IMR-90 (cell line): Measurements from ENCODE around the gene NPAS3. TPM values are rescaled to one million over a fixed set of nuclear protein-coding genes. Genes with fewer than 3 reads are reported as not detected.

ENCODE experiments used
- ATAC-seq: fragments of 200-7000 bp; cut with Tn5 transposase; 2 replicates; pipeline ENCODE4 v1.9.1; 2020; ENCODE audit warnings: low read depth, mild to moderate bottlenecking, moderate library complexity
- BruUV-seq: library from RNA; stranded (reverse); fragments of 400-500 nt; replicated peaks from 2 replicates; lab custom pipeline; 2021; lab: Mats Ljungman, UMichigan
- CTCF ChIA-PET: fragments of 300-600 bp; formaldehyde crosslinking; extraction: SDS; loops from one replicate; lab custom pipeline; 2021; ENCODE audit warnings: antibody characterized with exemption; lab: Yijun Ruan, JAX
- POLR2A ChIA-PET: fragments of 300-600 bp; sonication (Branson Sonifier 250); formaldehyde crosslinking; loops from one replicate; lab custom pipeline; 2022; ENCODE audit warnings: antibody characterized with exemption; ENCODE audit not compliant: unreplicated experiment; lab: Charles Lee
- DNase-seq: peaks from one replicate; pipeline ENCODE4 v3.0.0; 2013
- H2AFZ ChIP-seq: replicated peaks from 2 replicates; pipeline ENCODE3; 2013; ENCODE audit warnings: low read length, mild to moderate bottlenecking; ENCODE audit not compliant: poor library complexity
- H2AK5ac ChIP-seq: 2 replicates; pipeline ENCODE4 v1.6.1; 2013; ENCODE audit warnings: low read depth, low read length, inconsistent platforms
- H2AK9ac ChIP-seq: replicated peaks from 2 replicates; pipeline ENCODE3; 2013; ENCODE audit warnings: mild to moderate bottlenecking, low read depth, low read length, moderate library complexity; ENCODE audit not compliant: poor library complexity
- H2BK120ac ChIP-seq: 2 replicates; pipeline ENCODE4 v1.6.1; 2013; ENCODE audit warnings: low read depth, low read length, inconsistent platforms
- H2BK15ac ChIP-seq: 3 replicates; pipeline ENCODE4 v1.6.1; 2013; ENCODE audit warnings: low read depth, low read length, inconsistent platforms
- H2BK20ac ChIP-seq: 2 replicates; pipeline ENCODE4 v1.6.1; 2013; ENCODE audit warnings: low read depth, mild to moderate bottlenecking, inconsistent platforms, low read length, moderate library complexity
- H2BK5ac ChIP-seq: 2 replicates; pipeline ENCODE4 v1.6.1; 2013; ENCODE audit warnings: mild to moderate bottlenecking, low read depth, low read length, inconsistent platforms; ENCODE audit not compliant: poor library complexity, severe bottlenecking
- H3K14ac ChIP-seq: replicated peaks from 2 replicates; pipeline ENCODE4 v1.6.1; 2013; ENCODE audit warnings: low read depth, low read length, inconsistent platforms
- H3K18ac ChIP-seq: 2 replicates; pipeline ENCODE4 v1.6.1; 2013; ENCODE audit warnings: low read depth, low read length, control low read depth
- H3K23ac ChIP-seq: 2 replicates; pipeline ENCODE4 v1.6.1; 2013; ENCODE audit warnings: low read depth, low read length, inconsistent platforms
- H3K27ac ChIP-seq: 2 replicates; pipeline ENCODE4 v1.5.1; 2013; ENCODE audit warnings: mild to moderate bottlenecking, control low read depth, low read length; ENCODE audit not compliant: insufficient read depth
- H3K27me3 ChIP-seq: 2 replicates; pipeline ENCODE4 v1.6.1; 2013; ENCODE audit warnings: low read length; ENCODE audit not compliant: control insufficient read depth, insufficient read depth
- H3K36me3 ChIP-seq: 2 replicates; pipeline ENCODE4 v1.6.1; 2013; ENCODE audit warnings: low read length, mixed read lengths; ENCODE audit not compliant: control insufficient read depth, insufficient read depth
- H3K4ac ChIP-seq: 2 replicates; pipeline ENCODE4 v1.6.1; 2013; ENCODE audit warnings: low read depth, low read length, inconsistent platforms
- H3K4me1 ChIP-seq: 2 replicates; pipeline ENCODE4 v1.6.1; 2013; ENCODE audit warnings: low read length, mixed read lengths; ENCODE audit not compliant: control insufficient read depth, insufficient read depth
- H3K4me2 ChIP-seq: 2 replicates; pipeline ENCODE4 v1.6.1; 2013; ENCODE audit warnings: low read depth, mild to moderate bottlenecking, control low read depth, low read length, moderate library complexity
- H3K4me3 ChIP-seq: 2 replicates; pipeline ENCODE4 v1.5.1; 2013; ENCODE audit warnings: low read depth, mild to moderate bottlenecking, control low read depth, low read length, moderate library complexity; ENCODE audit not compliant: insufficient read depth
- H3K56ac ChIP-seq: 2 replicates; pipeline ENCODE4 v1.6.1; 2013; ENCODE audit warnings: low read length, inconsistent platforms; ENCODE audit not compliant: insufficient read depth; ENCODE audit errors: extremely low read depth
- H3K79me1 ChIP-seq, 2 experiments: 2 replicates each; pipeline ENCODE4 v1.6.1; 2013; ENCODE audit warnings: low read length in 2 of 2, inconsistent platforms in 1 of 2, low read depth in 1 of 2
- H3K9ac ChIP-seq: 2 replicates; pipeline ENCODE4 v1.6.1; 2013; ENCODE audit warnings: low read depth, low read length, control low read depth
- H3K9me1 ChIP-seq: 2 replicates; pipeline ENCODE4 v1.6.1; 2013; ENCODE audit warnings: low read length, inconsistent platforms; ENCODE audit not compliant: insufficient read depth
- H3K9me3 ChIP-seq: 2 replicates; pipeline ENCODE4 v1.6.1; 2013; ENCODE audit warnings: low read length; ENCODE audit not compliant: control insufficient read depth, insufficient read depth
- H4K20me1 ChIP-seq: 2 replicates; pipeline ENCODE4 v1.6.1; 2013; ENCODE audit warnings: low read length, inconsistent platforms; ENCODE audit not compliant: insufficient read depth
- H4K5ac ChIP-seq: 2 replicates; pipeline ENCODE4 v1.6.1; 2013; ENCODE audit warnings: mild to moderate bottlenecking, low read depth, low read length, control low read depth
- H4K8ac ChIP-seq, 2 experiments: 2 replicates each; pipeline ENCODE4 v1.6.1; 2013; ENCODE audit warnings: low read depth in 2 of 2, low read length in 2 of 2, control low read depth in 1 of 2, inconsistent platforms in 1 of 2
- H4K91ac ChIP-seq: 2 replicates; pipeline ENCODE4 v1.6.1; 2013; ENCODE audit warnings: low read depth, low read length, inconsistent platforms; ENCODE audit not compliant: insufficient read depth
- BHLHE40 ChIP-seq: fragments of 150-350 bp; IDR thresholded peaks from 2 replicates; pipeline ENCODE4 v1.6.1; 2016; ENCODE audit warnings: mild to moderate bottlenecking, low read depth, low read length
- CEBPB ChIP-seq: IDR thresholded peaks from 2 replicates; pipeline ENCODE4 v1.6.1; 2012; ENCODE audit warnings: low read depth, low read length, improper control_type of control experiment
- CHD1 ChIP-seq: IDR thresholded peaks from 2 replicates; pipeline ENCODE4 v1.6.1; 2012; ENCODE audit warnings: low read depth, low read length, improper control_type of control experiment
- FOS ChIP-seq: fragments of 150-350 bp; IDR thresholded peaks from 2 replicates; pipeline ENCODE4 v1.6.1; 2016; ENCODE audit warnings: low read depth, low read length
- MAFK ChIP-seq: IDR thresholded peaks from 2 replicates; pipeline ENCODE4 v1.6.1; 2012; ENCODE audit warnings: low read depth, low read length, improper control_type of control experiment
- MAZ ChIP-seq: IDR thresholded peaks from 2 replicates; pipeline ENCODE4 v1.6.1; 2012; ENCODE audit warnings: low read depth, mild to moderate bottlenecking, low read length, improper control_type of control experiment, moderate library complexity, borderline replicate concordance
- MXI1 ChIP-seq: IDR thresholded peaks from 2 replicates; pipeline ENCODE4 v1.6.1; 2012; ENCODE audit warnings: low read depth, mild to moderate bottlenecking, low read length, moderate library complexity, borderline replicate concordance
- NFE2L2 ChIP-seq: fragments of 150-350 bp; IDR thresholded peaks from 2 replicates; pipeline ENCODE4 v1.6.1; 2016; ENCODE audit warnings: low read depth, mild to moderate bottlenecking, low read length
- RAD21 ChIP-seq: IDR thresholded peaks from 2 replicates; pipeline ENCODE4 v1.6.1; 2012; ENCODE audit warnings: low read length, improper control_type of control experiment
- RFX5 ChIP-seq: IDR thresholded peaks from 2 replicates; pipeline ENCODE4 v1.8.0; 2012; ENCODE audit warnings: low read depth, mild to moderate bottlenecking, low read length, moderate library complexity
- SMC3 ChIP-seq: fragments of 150-350 bp; IDR thresholded peaks from 2 replicates; pipeline ENCODE4 v1.6.1; 2016; ENCODE audit warnings: low read depth, mild to moderate bottlenecking, antibody characterized with exemption, low read length, moderate library complexity
- WGBS, 2 experiments: methylation state at CpG; one replicate each; pipeline versions ENCODE4 v1.1.5 to v1.1.7; 2013; ENCODE audit warnings: missing lambda C conversion rate in 2 of 2; ENCODE audit not compliant: insufficient read length in 1 of 2; ENCODE audit errors: extremely low coverage in 2 of 2; 5-methylcytosine and 5-hydroxymethylcytosine counted together
- dilution Hi-C: fragments of 300-500 bp; cut with HindIII; formaldehyde crosslinking; loops from one replicate; pipeline ENCODE4 v1.14.3; 2018; ENCODE audit warnings: low sequenced_read_pairs; ENCODE audit not compliant: unreplicated experiment
- in situ Hi-C: fragments of 300-500 bp; cut with MboI; formaldehyde crosslinking; loops from 3 replicates; pipeline ENCODE4 v1.14.3; 2019; ENCODE audit warnings: low sequenced_read_pairs, inconsistent platforms, mixed read lengths
- intact Hi-C: fragments of 100-400 bp; cut with micrococcal nuclease; formaldehyde crosslinking; loops from 2 replicates; pipeline ENCODE4 v1.10.0; 2022
- polyA plus RNA-seq, 3 experiments: library from polyadenylated mRNA; depleted of rRNA; stranded (reverse); fragments of >200 nt; gene quantifications; 2 replicates each; pipeline ENCODE4 v1.2.3, GENCODE V29; 2012; ENCODE audit warnings: low replicate concordance in 1 of 3
- total RNA-seq: library from RNA; depleted of rRNA; stranded (reverse); fragments of >200 nt; gene quantifications from 2 replicates; pipeline ENCODE4 v1.2.3, GENCODE V29; 2012
- TF ChIP-seq, protein P1 (sequence below): fragments of 150-350 bp; IDR thresholded peaks from 2 replicates; pipeline ENCODE4 v1.6.1; 2016; ENCODE audit warnings: low read depth, mild to moderate bottlenecking, low read length, moderate library complexity, borderline replicate concordance
- TF ChIP-seq, protein P2 (sequence below): conservative IDR thresholded peaks from 2 replicates; pipeline ENCODE4 v1.5.1; 2012; ENCODE audit warnings: mild to moderate bottlenecking, low read depth, low read length, improper control_type of control experiment
- TF ChIP-seq, protein P3 (sequence below): fragments of 150-350 bp; IDR thresholded peaks from 2 replicates; pipeline ENCODE4 v1.6.1; 2017; ENCODE audit warnings: mild to moderate bottlenecking, antibody characterized with exemption, low read length, low read depth

Gene NPAS3
- total and polyA plus RNA-seq, 2 of the 4 experiments (the other 2 are of a cell fraction) = not detected

DNA sequence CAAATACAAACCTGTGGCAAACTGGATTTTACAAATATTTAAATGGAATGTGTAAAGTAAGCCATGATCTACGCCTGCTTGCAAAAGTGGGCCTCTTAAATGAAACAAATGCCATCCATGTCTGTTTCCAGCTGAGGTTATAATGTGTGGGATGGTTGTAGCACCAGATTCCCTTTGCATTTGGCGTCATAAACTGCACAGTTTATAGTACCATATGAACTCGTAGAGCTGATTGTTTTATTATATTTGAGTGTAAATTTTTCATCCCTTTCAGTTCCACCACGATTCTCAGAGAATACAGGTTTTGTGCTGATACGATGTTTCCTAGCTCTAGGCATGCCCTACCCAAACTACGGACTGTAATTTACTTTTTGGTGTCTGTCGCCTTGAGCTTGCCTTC is 637.3 kb downstream of the NPAS3 start:
- CTCF ChIA-PET = interaction anchor here (1.0 kb wide), 1 partner anchor 216 kb away, joined by 3 read pairs; no protein-coding TSS in a partner anchor
- intact Hi-C loops (no loop called here), dilution Hi-C loops (no loop called here), in situ Hi-C loops (no loop called here)
- Histone ChIP-seq H3K4ac (no peak overlapping the region), H4K20me1 (no peaks in the 10 kb centered on the region), H4K8ac (no peak overlapping the region), H3K27me3 (no peaks in the 10 kb centered on the region), H2BK120ac (no peak overlapping the region), H3K9ac (no peak overlapping the region), H3K36me3 (no peaks in the 10 kb centered on the region), H3K18ac (no peak overlapping the region), H2BK20ac (no peak overlapping the region), H3K27ac (no peak overlapping the region), H3K4me3 (no peak overlapping the region), H2BK5ac (no peak overlapping the region), H2BK15ac (no peak overlapping the region), H3K4me2 (no peak overlapping the region), H3K9me3 (no peaks in the 10 kb centered on the region), H3K56ac (no peak overlapping the region), H3K4me1 (no peaks in the 10 kb centered on the region), H2AFZ (no peak overlapping the region), H3K23ac (no peak overlapping the region), H2AK9ac (no peak overlapping the region), H3K9me1 (no peaks in the 10 kb centered on the region), H3K79me1 (no peaks in the 10 kb centered on the region), H2AK5ac (no peak overlapping the region), H4K5ac (no peak overlapping the region), H3K14ac (no peak overlapping the region), H4K91ac (no peak overlapping the region)
- 14% methylated on average over 1 of the region's 7 CpGs; no CpG with 5 or more reads in 1 of the 2 experiments for WGBS, 2 experiments
- DNase-seq (no peak), ATAC-seq (no peak)
- no peak for TF ChIP-seq CEBPB
- TF ChIP-seq MXI1 = no peak
- no peak for TF ChIP-seq MAFK
- TF ChIP-seq, protein P1, sequence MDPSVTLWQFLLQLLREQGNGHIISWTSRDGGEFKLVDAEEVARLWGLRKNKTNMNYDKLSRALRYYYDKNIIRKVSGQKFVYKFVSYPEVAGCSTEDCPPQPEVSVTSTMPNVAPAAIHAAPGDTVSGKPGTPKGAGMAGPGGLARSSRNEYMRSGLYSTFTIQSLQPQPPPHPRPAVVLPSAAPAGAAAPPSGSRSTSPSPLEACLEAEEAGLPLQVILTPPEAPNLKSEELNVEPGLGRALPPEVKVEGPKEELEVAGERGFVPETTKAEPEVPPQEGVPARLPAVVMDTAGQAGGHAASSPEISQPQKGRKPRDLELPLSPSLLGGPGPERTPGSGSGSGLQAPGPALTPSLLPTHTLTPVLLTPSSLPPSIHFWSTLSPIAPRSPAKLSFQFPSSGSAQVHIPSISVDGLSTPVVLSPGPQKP = no peak
- no peak for TF ChIP-seq NFE2L2
- TF ChIP-seq, protein P2, sequence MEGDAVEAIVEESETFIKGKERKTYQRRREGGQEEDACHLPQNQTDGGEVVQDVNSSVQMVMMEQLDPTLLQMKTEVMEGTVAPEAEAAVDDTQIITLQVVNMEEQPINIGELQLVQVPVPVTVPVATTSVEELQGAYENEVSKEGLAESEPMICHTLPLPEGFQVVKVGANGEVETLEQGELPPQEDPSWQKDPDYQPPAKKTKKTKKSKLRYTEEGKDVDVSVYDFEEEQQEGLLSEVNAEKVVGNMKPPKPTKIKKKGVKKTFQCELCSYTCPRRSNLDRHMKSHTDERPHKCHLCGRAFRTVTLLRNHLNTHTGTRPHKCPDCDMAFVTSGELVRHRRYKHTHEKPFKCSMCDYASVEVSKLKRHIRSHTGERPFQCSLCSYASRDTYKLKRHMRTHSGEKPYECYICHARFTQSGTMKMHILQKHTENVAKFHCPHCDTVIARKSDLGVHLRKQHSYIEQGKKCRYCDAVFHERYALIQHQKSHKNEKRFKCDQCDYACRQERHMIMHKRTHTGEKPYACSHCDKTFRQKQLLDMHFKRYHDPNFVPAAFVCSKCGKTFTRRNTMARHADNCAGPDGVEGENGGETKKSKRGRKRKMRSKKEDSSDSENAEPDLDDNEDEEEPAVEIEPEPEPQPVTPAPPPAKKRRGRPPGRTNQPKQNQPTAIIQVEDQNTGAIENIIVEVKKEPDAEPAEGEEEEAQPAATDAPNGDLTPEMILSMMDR = no peak
- TF ChIP-seq RAD21 = no peak
- TF ChIP-seq MAZ = no peak
- no peak for TF ChIP-seq SMC3
- TF ChIP-seq CHD1 = no peak
- TF ChIP-seq, protein P3, sequence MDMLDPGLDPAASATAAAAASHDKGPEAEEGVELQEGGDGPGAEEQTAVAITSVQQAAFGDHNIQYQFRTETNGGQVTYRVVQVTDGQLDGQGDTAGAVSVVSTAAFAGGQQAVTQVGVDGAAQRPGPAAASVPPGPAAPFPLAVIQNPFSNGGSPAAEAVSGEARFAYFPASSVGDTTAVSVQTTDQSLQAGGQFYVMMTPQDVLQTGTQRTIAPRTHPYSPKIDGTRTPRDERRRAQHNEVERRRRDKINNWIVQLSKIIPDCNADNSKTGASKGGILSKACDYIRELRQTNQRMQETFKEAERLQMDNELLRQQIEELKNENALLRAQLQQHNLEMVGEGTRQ = no peak
- TF ChIP-seq FOS = no peak
- no peak for TF ChIP-seq BHLHE40
- TF ChIP-seq RFX5 = no peak
- POLR2A ChIA-PET = no interaction called here
- no TSS peak for BruUV-seq
